ENCODE results near the gene DTX3.
"Not testable (repeated sequence)": the region's sequence is repeated elsewhere in the genome, so short reads cannot be mapped to it uniquely, and the experiment has no call there.

The DTX3 gene

GRCh38 chr12:57582440-57582839 lies 22.2 kb upstream of the DTX3 start:
- no peak for DNase-seq (ENCODE audit: low read depth, low spot score)
- H3K27ac ChIP-seq = no peak overlapping the region

- no peak for DNase-seq (ENCODE audit: low read depth, low spot score)
These were observed 21.4 kb upstream of the DTX3 start for GRCh38 chr12:57583008-57583831.

GRCh38 chr12:57584050-57584449 lies 20.6 kb upstream of the DTX3 start:
- H3K27ac ChIP-seq = no peak overlapping the region
- DNase-seq (ENCODE audit: low read depth, low spot score) = no peak

More at GRCh38 chr12:57583008-57583831, 21.4 kb upstream of the DTX3 start:
- no peak overlapping the region for H3K27ac ChIP-seq

- DNase-seq (ENCODE audit: low read depth, low spot score) = no peak
- H3K27ac ChIP-seq = no peak overlapping the region
These were observed 19.9 kb upstream of the DTX3 start for GRCh38 chr12:57584690-57585089.

DNA sequence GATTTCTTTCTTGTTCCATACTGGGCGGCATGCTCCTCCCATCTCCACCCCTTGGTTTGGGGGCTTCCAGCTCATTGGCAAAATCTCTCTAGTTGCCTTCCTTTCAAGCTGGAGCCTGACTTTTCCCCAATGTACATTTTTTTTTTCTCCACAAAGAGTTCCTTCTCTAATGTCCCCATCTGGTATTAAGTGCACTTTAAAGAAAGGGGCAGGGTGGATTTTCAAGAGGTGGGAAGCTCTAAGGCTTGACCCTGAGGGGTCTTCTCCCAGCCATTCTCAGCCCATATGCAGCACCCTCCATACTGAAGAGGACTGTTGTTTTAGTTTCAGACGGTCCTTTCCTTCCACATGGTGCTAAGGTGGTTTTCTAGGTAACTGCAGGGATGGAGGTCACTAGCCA lies 19.5 kb upstream of the DTX3 start:
- DNase-seq (ENCODE audit: low read depth, low spot score) = no peak
- no peak overlapping the region for H3K27ac ChIP-seq

DNA sequence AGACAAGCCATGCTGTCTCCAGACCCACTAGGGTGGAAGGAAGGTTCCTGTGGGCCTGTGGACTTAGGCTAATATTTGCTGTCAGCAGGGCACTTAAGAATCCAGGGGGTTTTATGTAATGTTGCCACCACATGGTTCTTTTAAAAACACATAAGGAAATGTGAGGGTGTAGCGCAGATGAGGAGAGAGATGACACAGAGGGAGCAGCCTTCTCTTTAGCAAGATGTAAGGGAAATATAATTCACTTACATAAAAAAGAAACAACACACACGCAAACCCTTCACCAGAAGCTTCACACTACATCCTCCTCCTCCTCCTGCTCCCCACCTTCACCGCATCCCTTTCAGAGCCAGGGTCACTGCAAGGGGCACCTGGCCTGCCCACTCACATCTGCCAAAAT lies 18.5 kb upstream of the DTX3 start:
- H3K27ac ChIP-seq = no peak overlapping the region
- no peak for DNase-seq (ENCODE audit: low read depth, low spot score)

DNA sequence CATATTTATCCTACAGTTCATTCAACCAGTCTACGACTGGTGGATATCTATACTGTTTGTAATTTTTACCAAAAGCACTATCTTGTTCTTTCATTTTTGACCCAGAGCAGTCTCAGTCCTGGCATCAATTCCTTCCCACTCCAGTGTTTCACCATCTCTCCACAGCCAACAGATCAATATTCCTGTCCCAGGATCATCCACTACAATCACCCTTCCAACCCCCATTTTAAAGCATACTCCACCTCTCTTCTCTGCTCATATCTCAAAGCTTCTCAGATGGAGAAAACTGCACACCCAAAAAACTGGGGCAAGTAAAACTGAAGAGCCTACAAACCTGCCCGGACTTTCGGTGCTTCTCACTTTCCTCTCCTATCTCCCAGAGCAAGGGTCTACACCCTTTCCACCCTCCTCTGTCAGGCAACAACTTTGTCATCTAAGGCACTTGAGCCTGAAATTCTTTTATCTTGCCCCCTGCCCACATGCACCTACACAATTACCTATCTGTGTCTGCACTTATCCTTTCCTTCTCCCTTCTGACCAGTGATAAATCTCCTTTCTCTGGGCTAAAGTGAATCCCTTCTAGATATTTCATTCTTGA lies 17.7 kb upstream of the DTX3 start:
- no peak for DNase-seq (ENCODE audit: low read depth, low spot score)
- H3K27ac ChIP-seq = no peak overlapping the region

GRCh38 chr12:57588951-57589610 lies 15.5 kb upstream of the DTX3 start:
- H3K27ac ChIP-seq; DNase-seq (ENCODE audit: low read depth, low spot score): not testable (repeated sequence)

DNA sequence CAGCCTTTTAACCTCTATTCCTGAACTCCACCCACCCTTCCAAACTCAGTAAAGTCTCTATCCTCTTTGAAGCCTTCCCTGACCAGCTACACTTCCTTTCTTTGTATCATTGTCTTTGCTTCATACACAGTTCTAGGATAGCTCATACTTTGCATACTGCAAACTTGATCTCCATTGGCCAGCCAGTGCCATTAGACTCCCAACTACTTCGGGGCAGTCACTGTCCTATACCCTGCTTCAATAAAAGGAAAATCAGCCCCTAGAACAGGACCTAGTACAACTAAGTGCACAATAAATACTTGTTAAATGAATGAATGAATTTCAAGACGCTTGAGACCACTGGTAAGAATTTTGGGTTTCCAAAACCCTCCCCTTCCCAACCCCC lies 14.2 kb upstream of the DTX3 start:
- H3K27ac ChIP-seq = peak overlapping the region; percentile 64
- no peak for DNase-seq (ENCODE audit: low read depth, low spot score)

- H3K27ac ChIP-seq = peak within 1 kb of the TSS; percentile 64
- DNase-seq (ENCODE audit: low read depth, low spot score) = no peak
These were observed 13.5 kb upstream of the DTX3 start, which contains the start of gene PIP4K2C for GRCh38 chr12:57590864-57591781. PIP4K2C (plus strand) TSS chr12:57591192; CDS start chr12:57591290, 98 bp downstream.

- no peak for DNase-seq (ENCODE audit: low read depth, low spot score)
- peak overlapping the region; percentile 64 for H3K27ac ChIP-seq
These were observed 12.8 kb upstream of the DTX3 start for GRCh38 chr12:57591782-57592325.

GRCh38 chr12:57592551-57593165 lies 12.0 kb upstream of the DTX3 start:
- DNase-seq (ENCODE audit: low read depth, low spot score) = no peak
- peak overlapping the region; percentile 64 for H3K27ac ChIP-seq

DNA sequence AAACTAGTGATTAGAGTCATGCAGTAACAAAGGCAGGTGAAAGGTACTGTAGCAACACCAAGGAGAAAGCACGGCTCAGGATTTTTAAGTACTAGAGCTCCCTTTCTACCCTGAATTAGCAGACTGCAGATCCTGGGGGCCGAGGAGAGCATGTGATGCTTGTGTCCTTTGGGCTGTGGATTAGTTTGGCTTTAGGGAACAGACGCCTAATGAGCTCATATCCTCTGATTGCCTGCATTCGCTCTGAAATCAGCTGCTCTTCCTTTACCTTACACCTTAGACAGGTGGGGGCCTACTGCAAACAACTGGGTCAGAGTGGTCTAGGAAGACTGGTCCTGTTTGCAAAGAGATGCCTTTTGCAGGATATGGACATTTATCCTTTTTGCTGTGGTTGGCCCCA lies 11.4 kb upstream of the DTX3 start:
- DNase-seq (ENCODE audit: low read depth, low spot score) = no peak

DNA sequence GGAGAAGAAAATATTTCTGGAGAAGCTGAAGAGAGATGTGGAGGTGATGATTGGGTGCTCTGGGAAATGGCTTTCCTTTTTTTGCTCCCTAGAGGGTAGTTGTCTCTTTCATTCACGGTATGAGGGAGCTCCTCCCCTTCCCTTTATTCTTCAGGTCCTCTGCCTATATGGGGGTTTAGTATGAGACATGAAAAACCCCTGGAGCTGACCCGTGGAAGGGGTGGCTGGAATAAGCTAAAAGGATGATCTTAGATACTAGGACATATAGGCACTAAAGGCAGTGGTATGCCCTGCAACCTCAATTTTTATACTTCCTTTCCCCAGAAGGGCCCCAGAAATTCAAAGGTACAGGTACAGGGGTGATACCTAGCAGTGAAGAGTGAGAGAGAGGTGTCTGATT lies 4.2 kb upstream of the DTX3 start:
- no peak for DNase-seq (ENCODE audit: low read depth, low spot score)
- no peak overlapping the region for H3K27ac ChIP-seq

More for the DNA sequence above, 11.4 kb upstream of the DTX3 start:
- no peak overlapping the region for H3K27ac ChIP-seq

DNA sequence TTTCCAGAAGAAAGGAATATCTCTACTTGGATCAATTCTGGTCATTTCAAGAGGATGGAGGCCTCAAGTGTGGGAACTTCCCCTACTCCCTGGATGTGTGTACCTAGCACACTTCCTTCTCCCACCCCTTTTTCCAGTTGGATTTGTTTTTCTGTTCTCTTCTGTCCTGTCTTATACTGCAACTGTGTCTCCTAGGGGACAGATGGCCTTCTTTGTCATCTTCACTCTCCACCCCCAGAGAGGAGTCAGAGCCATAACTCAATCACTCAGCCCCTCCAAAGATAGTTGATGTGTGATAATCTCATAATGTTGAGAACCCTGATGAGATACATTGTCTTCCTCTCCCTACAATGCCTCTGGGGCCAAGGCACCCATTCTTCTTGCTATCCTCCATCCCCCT lies 2.1 kb upstream of the DTX3 start:
- H3K27ac ChIP-seq = no peak overlapping the region
- no peak for DNase-seq (ENCODE audit: low read depth, low spot score)

- no peak for DNase-seq (ENCODE audit: low read depth, low spot score)
- H3K27ac ChIP-seq = peak overlapping the region; percentile 8
These were observed 1.3 kb upstream of the DTX3 start for GRCh38 chr12:57603324-57603723.

DNA sequence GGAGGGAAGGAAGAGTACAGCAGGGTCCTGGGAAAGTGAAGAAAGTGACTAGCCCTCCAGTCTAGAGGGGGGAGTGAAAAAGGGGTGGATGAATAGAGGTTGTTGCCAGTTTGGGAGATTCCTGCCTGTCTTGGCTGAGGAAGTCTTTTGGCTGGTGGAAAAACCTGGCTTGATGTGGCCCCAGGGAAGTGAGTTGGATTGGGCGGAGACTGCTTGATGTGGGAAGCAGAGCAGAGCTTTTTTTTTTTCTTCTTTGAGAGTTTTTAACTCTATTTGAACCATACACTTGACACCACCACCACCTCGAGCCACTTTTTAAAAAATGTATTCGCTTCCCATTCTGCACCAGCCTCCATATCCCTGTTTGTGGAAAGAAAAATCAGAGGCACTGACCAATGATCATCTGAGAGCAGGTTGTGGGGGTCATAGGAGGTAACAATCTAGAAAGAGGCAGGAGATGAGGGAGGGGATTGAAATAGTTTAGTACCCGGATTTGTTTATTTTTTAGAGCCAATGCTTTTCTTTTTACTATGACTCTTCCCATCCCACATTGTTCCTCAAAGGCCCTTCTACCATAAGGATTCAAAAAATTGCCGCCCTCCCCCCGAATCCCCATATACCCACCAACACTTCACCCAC lies 690 bp upstream of the DTX3 start:
- DNase-seq (ENCODE audit: low read depth, low spot score) = no peak
- peak overlapping the region; percentile 8 for H3K27ac ChIP-seq

DNA sequence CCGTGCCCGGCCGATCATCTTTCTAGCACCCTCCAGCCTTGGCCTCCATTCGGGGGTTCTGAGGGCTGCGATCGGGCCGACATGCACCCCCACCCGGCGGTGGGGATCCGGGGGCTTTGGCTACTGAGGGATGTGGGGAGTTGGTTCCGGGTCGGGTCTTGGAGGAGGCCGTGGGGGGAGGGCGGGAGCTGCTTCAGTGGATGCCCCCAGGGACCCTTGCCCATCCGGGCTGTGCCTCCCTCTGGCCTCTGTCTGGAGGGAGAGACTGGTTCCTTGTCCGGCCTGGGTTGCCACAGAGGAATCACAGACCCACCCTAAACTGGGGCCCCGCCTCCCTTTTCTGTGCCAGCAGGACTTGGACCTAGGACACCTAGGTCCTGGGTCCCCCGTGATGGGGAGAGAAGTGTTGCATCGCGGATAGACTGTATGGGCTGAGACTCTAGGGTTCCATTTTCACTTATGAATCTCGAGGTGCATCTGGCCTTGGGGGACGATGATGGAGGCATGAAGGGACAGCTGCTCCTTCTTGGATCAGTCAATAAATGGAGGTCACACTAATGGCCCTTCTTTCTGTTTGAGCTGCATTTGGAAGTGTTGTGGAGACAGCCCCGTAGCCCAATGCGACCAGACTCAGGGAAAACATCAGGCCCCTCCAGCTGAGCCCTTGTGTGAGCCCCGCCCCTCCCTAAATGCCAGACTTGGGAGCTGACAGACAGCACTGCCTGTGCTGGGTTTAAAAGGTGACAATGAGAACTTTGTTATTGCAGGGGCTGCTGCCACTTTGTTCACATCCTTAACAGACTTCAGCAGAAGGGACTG lies 577 bp downstream of the DTX3 start:
- DNase-seq (ENCODE audit: low read depth, low spot score) = no peak
- peak overlapping the region; percentile 8 for H3K27ac ChIP-seq
